HCT116 (cell line): ENCODE results near the gene COQ8B. TPM values are rescaled to one million over a fixed set of nuclear protein-coding genes. Genes with fewer than 3 reads are reported as not detected.

ENCODE experiments used
- ATAC-seq: fragments of 200-7000 bp; cut with Tn5 transposase; 2 replicates; pipeline ENCODE4 v1.9.1; 2020; ENCODE audit warnings: mild to moderate bottlenecking, moderate library complexity
- BruUV-seq: library from RNA; stranded (reverse); fragments of 400-500 nt; replicated peaks from 2 replicates; lab custom pipeline; 2021; lab: Mats Ljungman, UMichigan
- CTCF ChIA-PET: fragments of 300-600 bp; sonication (Branson Sonifier 250); formaldehyde crosslinking; loops from one replicate; lab custom pipeline; 2021; ENCODE audit warnings: antibody characterized with exemption; lab: Charles Lee
- POLR2A ChIA-PET: fragments of 300-600, 350-600 bp; sonication (Branson Sonifier 250); formaldehyde crosslinking; loops from one replicate; lab custom pipeline; 2021; ENCODE audit warnings: antibody characterized with exemption; lab: Charles Lee
- RAD21 ChIA-PET, 2 experiments: fragments of 300-600 bp; sonication (Branson Sonifier 250); formaldehyde crosslinking; loops; one replicate each; lab custom pipeline; 2023; ENCODE audit warnings: low total read pairs in 2 of 2; ENCODE audit not compliant: uncharacterized antibody in 2 of 2, unreplicated experiment in 2 of 2, low non-redundant PET in 1 of 2; lab: Charles Lee
- DNase-seq: peaks from one replicate; pipeline ENCODE4 v3.0.0-alpha.2; 2010; ENCODE audit warnings: low read depth, low spot score
- H2AFZ ChIP-seq: fragments of 200-600 bp; shearing (Covaris generic), sonication (generic); 2 replicates; pipeline ENCODE4 v1.6.1; 2017; ENCODE audit warnings: low read depth, mixed run types, mixed read lengths, antibody characterized with exemption, low read length; ENCODE audit not compliant: poor library complexity, severe bottlenecking
- H3K27ac ChIP-seq: 2 replicates; pipeline ENCODE4 v1.5.1; 2012; ENCODE audit warnings: low read depth, low read length
- H3K27me3 ChIP-seq: fragments of 200-600 bp; sonication (generic); 2 replicates; pipeline ENCODE4 v1.6.1; 2016; ENCODE audit warnings: mixed run types, low read length, mixed read lengths; ENCODE audit not compliant: insufficient read depth
- H3K36me3 ChIP-seq, 2 experiments: fragments of 200-500 bp in 1 of 2; fragments of 200-600 bp in 1 of 2; sonication (Bioruptor generic) in 1 of 2; sonication (generic) in 1 of 2; 2 replicates each; pipeline versions ENCODE4 v1.5.1 to v1.6.1; 2014 to 2016; ENCODE audit warnings: low read length in 2 of 2, inconsistent platforms in 1 of 2, mixed read lengths in 1 of 2, mixed run types in 1 of 2; ENCODE audit not compliant: insufficient read depth in 2 of 2, control insufficient read depth in 1 of 2
- H3K4me1 ChIP-seq, 2 experiments: fragments of 200-600 bp in 1 of 2; sonication (generic) in 1 of 2; 2 replicates each; pipeline versions ENCODE4 v1.5.1 to v1.6.1; 2012 to 2017; ENCODE audit warnings: low read length in 2 of 2, inconsistent platforms in 1 of 2, mild to moderate bottlenecking in 1 of 2, mixed read lengths in 1 of 2, mixed run types in 1 of 2, moderate library complexity in 1 of 2; ENCODE audit not compliant: insufficient read depth in 2 of 2, control insufficient read depth in 1 of 2
- H3K4me2 ChIP-seq: fragments of 200-600 bp; sonication (generic); 2 replicates; pipeline ENCODE4 v1.6.1; 2017; ENCODE audit warnings: mixed run types, low read length, mixed read lengths
- H3K4me3 ChIP-seq, 2 experiments: fragments of 200-600 bp in 1 of 2; sonication (generic) in 1 of 2; replicated peaks in 1 of 2; 2 replicates each; pipeline ENCODE4 v1.5.1; 2011 to 2016; ENCODE audit warnings: low read length in 2 of 2, control low read depth in 1 of 2, low read depth in 1 of 2, mild to moderate bottlenecking in 1 of 2, mixed read lengths in 1 of 2, mixed run types in 1 of 2
- H3K79me2 ChIP-seq: fragments of 200-600 bp; sonication (generic); 2 replicates; pipeline ENCODE4 v1.6.1; 2017; ENCODE audit warnings: mild to moderate bottlenecking, mixed run types, low read length, moderate library complexity, mixed read lengths; ENCODE audit not compliant: insufficient read depth
- H3K9ac ChIP-seq: fragments of 200-600 bp; sonication (generic); 2 replicates; pipeline ENCODE4 v1.6.1; 2016; ENCODE audit warnings: low read length, mixed read lengths
- H3K9me2 ChIP-seq: fragments of 200-600 bp; sonication (generic), shearing (Covaris generic); 2 replicates; pipeline ENCODE4 v1.6.1; 2017; ENCODE audit warnings: mixed run types, mild to moderate bottlenecking, moderate library complexity; ENCODE audit not compliant: insufficient read depth
- H3K9me3 ChIP-seq, 2 experiments: fragments of 200-500 bp in 1 of 2; fragments of 200-600 bp in 1 of 2; sonication (Bioruptor generic) in 1 of 2; sonication (generic) in 1 of 2; 2 replicates each; pipeline ENCODE4 v1.6.1; 2014 to 2017; ENCODE audit warnings: low read length in 2 of 2, mixed read lengths in 2 of 2, inconsistent platforms in 1 of 2, low read depth in 1 of 2, mild to moderate bottlenecking in 1 of 2, mixed run types in 1 of 2, moderate library complexity in 1 of 2; ENCODE audit not compliant: control insufficient read depth in 1 of 2, insufficient read depth in 1 of 2
- H4K20me1 ChIP-seq: fragments of 200-600 bp; sonication (generic), shearing (Covaris generic); 2 replicates; pipeline ENCODE4 v1.6.1; 2017; ENCODE audit warnings: mixed run types, mild to moderate bottlenecking, moderate library complexity; ENCODE audit not compliant: insufficient read depth
- EGR1 ChIP-seq: IDR thresholded peaks from 2 replicates; pipeline ENCODE4 v1.6.1; 2012; ENCODE audit warnings: low read depth
- ELF1 ChIP-seq: IDR thresholded peaks from 2 replicates; pipeline ENCODE4 v1.6.1; 2012; ENCODE audit warnings: low read depth, borderline replicate concordance
- EZH2phosphoT487 ChIP-seq: fragments of 200-600 bp; IDR thresholded peaks from 2 replicates; pipeline ENCODE4 v1.6.1; 2018; ENCODE audit warnings: antibody characterized with exemption, borderline replicate concordance
- POLR2AphosphoS5 ChIP-seq: IDR thresholded peaks from 2 replicates; pipeline ENCODE4 v1.6.1; 2011; ENCODE audit warnings: mild to moderate bottlenecking, low read depth, low read length, moderate library complexity
- REST ChIP-seq: IDR thresholded peaks from 2 replicates; pipeline ENCODE4 v1.6.1; 2012; ENCODE audit warnings: low read depth
- SP1 ChIP-seq: IDR thresholded peaks from 2 replicates; pipeline ENCODE4 v1.6.1; 2012; ENCODE audit warnings: low read depth
- TCF7L2 ChIP-seq: IDR thresholded peaks from 2 replicates; pipeline ENCODE4 v1.7.0; 2011; ENCODE audit warnings: borderline replicate concordance, inconsistent platforms; ENCODE audit not compliant: insufficient read depth, insufficient read length; ENCODE audit errors: extremely low read depth
- YY1 ChIP-seq: IDR thresholded peaks from 2 replicates; pipeline ENCODE4 v1.6.1; 2011; ENCODE audit warnings: low read length, low read depth, moderate library complexity, mild to moderate bottlenecking; ENCODE audit not compliant: insufficient replicate concordance; ENCODE audit errors: extremely low read depth
- ZFX ChIP-seq: fragments of 450-650 bp; IDR thresholded peaks from 2 replicates; pipeline ENCODE4 v1.6.1; 2017
- intact Hi-C: fragments of 100-400 bp; cut with micrococcal nuclease; formaldehyde crosslinking; loops from 2 replicates; pipeline ENCODE4 v1.10.0; 2022
- total RNA-seq: library from RNA; stranded (reverse); gene quantifications from one replicate; pipeline ENCODE4 v1.2.1, GENCODE V29; 2021; ENCODE audit not compliant: unreplicated experiment
- TF ChIP-seq, protein P1 (sequence below): IDR thresholded peaks from 2 replicates; pipeline ENCODE4 v1.6.1; 2012
- TF ChIP-seq, protein P2 (sequence below), 3 experiments: fragments of 200-600 bp in 1 of 3; sonication (generic) in 1 of 3; IDR thresholded peaks in 2 of 3; conservative IDR thresholded peaks in 1 of 3; 2 replicates each; pipeline ENCODE4 v1.5.1; 2012 to 2017; ENCODE audit warnings: low read depth in 2 of 3, low read length in 2 of 3, antibody characterized with exemption in 1 of 3, borderline replicate concordance in 1 of 3, control low read depth in 1 of 3, mild to moderate bottlenecking in 1 of 3, mixed read lengths in 1 of 3, mixed run types in 1 of 3, moderate library complexity in 1 of 3; ENCODE audit not compliant: insufficient read depth in 1 of 3

Gene COQ8B
- total RNA-seq, 1 experiment from 2014 or later: 47.1 TPM

- TF ChIP-seq REST (no peak), YY1 (no peak), ELF1 (no peak)
- TF ChIP-seq, all 23 proteins: peak for 0
These were observed 24.5 kb downstream of the COQ8B start (continued) for GRCh38 chr19:40692212-40692551.

DNA sequence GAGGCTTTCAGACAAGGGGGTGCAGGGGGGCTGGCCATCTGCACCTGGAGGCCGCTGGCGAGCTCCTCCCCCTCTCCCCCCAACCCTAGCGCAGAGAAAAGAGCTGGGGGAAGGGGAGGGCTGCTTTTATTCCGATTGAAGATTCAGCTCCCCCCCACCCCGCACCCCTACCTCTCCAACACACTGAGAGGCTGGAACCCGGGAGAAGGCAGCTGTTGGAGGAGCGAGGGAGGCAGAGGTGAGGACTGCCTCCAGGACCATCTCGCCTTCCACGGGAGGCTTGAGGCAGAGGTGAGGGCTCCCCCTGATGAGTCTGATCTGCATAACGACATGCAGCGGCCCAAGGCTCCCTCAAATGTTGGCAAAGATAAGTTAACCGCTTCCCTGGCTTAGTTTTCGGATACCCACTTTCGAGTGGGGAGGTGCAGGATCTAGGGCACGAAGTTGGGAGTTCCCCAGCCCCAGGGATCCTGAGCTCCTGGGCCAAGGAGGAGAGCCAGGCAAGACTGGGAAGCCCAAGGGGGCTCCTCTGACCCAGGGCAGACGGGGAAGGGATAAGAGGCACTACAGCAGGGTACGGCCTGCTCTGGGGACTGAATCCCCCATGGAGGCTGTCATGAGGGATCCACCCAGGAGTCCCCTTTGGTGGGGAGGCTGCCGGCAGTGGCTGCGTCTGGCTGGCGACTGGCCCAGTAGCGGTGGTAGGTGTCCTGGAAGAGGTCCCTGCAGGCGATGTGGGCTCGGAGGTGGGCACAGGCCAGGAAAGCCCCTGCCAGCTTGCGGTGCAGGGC, 25.1 kb downstream of the COQ8B start:
- no peaks in the 10 kb centered on the region for H3K9me2 ChIP-seq
- peak overlapping the region; percentile 92 for H3K9ac ChIP-seq
- H3K4me1 ChIP-seq: peaks cover 12 to 26% of the 10 kb centered on the region in 2 experiments; a peak in 3 of 4 replicates
- POLR2A ChIA-PET: interaction anchor here (0.7 to 1.6 kb wide), 3 partner anchors 8 to 266 kb away, joined by 3 to 5 read pairs (median 4); partner anchors contain the start of genes COQ8B, ITPKC and SERTAD1
- peak overlapping the region; percentile 88 for H3K27ac ChIP-seq
- RAD21 ChIA-PET: no interaction called here
- BruUV-seq: no TSS peak
- H2AFZ ChIP-seq: no peak overlapping the region
- CTCF ChIA-PET: no interaction called here
- H3K4me3 ChIP-seq: peak overlapping the region; percentile 51 to 80
- no peaks in the 10 kb centered on the region for H3K9me3 ChIP-seq
- no peaks in the 10 kb centered on the region for H4K20me1 ChIP-seq
- intact Hi-C loops: no loop called here
- H3K4me2 ChIP-seq: peak overlapping the region; percentile 98
- peaks cover 29% of the 10 kb centered on the region for H3K79me2 ChIP-seq
- no peak for DNase-seq
- H3K36me3 ChIP-seq: peaks cover 1 to 7% of the 10 kb centered on the region in 2 experiments; a peak in 3 of 4 replicates
- H3K27me3 ChIP-seq: no peaks in the 10 kb centered on the region
- TF ChIP-seq EGR1: no peak
- no peak for TF ChIP-seq ZFX
- no peak for TF ChIP-seq EZH2phosphoT487
- TF ChIP-seq, protein P1, sequence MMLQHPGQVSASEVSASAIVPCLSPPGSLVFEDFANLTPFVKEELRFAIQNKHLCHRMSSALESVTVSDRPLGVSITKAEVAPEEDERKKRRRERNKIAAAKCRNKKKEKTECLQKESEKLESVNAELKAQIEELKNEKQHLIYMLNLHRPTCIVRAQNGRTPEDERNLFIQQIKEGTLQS: no peak
- no peak for TF ChIP-seq POLR2AphosphoS5
- no peak for TF ChIP-seq TCF7L2
- no peak for TF ChIP-seq ELF1
- TF ChIP-seq SP1: no peak
- TF ChIP-seq, protein P2, sequence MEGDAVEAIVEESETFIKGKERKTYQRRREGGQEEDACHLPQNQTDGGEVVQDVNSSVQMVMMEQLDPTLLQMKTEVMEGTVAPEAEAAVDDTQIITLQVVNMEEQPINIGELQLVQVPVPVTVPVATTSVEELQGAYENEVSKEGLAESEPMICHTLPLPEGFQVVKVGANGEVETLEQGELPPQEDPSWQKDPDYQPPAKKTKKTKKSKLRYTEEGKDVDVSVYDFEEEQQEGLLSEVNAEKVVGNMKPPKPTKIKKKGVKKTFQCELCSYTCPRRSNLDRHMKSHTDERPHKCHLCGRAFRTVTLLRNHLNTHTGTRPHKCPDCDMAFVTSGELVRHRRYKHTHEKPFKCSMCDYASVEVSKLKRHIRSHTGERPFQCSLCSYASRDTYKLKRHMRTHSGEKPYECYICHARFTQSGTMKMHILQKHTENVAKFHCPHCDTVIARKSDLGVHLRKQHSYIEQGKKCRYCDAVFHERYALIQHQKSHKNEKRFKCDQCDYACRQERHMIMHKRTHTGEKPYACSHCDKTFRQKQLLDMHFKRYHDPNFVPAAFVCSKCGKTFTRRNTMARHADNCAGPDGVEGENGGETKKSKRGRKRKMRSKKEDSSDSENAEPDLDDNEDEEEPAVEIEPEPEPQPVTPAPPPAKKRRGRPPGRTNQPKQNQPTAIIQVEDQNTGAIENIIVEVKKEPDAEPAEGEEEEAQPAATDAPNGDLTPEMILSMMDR (IDR thresholded peaks at IDR 0.05 in 2 of 3, conservative IDR thresholded peaks at IDR 0.05 in 1 of 3; ENCODE audit: borderline replicate concordance in 1 of 3, insufficient read depth in 1 of 3, low read depth in 2 of 3, low read length in 2 of 3): no peak
- no peak for TF ChIP-seq YY1
- TF ChIP-seq, all 23 proteins: peak for 0
- peak; percentile 4; the same call in 1 of the 2 replicates for ATAC-seq
